ENCODE data around the gene SKP1. TPM values are rescaled to one million over a fixed set of nuclear protein-coding genes. Genes with fewer than 3 reads are reported as not detected.
"Not testable (repeated sequence)": the region's sequence is repeated elsewhere in the genome, so short reads cannot be mapped to it uniquely, and the experiment has no call there.

Gene SKP1
- total RNA-seq, 1 donor from 2014 or later: 352 TPM

- peaks cover 29% of the 10 kb centered on the region for H3K36me3 Mint-ChIP-seq
- H3K27ac Mint-ChIP-seq: no peak overlapping the region
- no peaks in the 10 kb centered on the region for H3K9me3 Mint-ChIP-seq
- no peak overlapping the region for H3K4me3 Mint-ChIP-seq
- H3K4me1 Mint-ChIP-seq: peaks cover 20% of the 10 kb centered on the region
- no peak for DNase-seq (ENCODE audit: low spot score in 2 of 2, unreplicated experiment in 2 of 2)
- TF ChIP-seq, protein P1, sequence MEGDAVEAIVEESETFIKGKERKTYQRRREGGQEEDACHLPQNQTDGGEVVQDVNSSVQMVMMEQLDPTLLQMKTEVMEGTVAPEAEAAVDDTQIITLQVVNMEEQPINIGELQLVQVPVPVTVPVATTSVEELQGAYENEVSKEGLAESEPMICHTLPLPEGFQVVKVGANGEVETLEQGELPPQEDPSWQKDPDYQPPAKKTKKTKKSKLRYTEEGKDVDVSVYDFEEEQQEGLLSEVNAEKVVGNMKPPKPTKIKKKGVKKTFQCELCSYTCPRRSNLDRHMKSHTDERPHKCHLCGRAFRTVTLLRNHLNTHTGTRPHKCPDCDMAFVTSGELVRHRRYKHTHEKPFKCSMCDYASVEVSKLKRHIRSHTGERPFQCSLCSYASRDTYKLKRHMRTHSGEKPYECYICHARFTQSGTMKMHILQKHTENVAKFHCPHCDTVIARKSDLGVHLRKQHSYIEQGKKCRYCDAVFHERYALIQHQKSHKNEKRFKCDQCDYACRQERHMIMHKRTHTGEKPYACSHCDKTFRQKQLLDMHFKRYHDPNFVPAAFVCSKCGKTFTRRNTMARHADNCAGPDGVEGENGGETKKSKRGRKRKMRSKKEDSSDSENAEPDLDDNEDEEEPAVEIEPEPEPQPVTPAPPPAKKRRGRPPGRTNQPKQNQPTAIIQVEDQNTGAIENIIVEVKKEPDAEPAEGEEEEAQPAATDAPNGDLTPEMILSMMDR (IDR thresholded peaks at IDR 0.05; ENCODE audit: unreplicated experiment): no peak
- H3K27me3 Mint-ChIP-seq (ENCODE audit: low read depth): no peaks in the 10 kb centered on the region
Observed at GRCh38 chr5:134171972-134172371, 4.8 kb downstream of the SKP1 start.

DNA sequence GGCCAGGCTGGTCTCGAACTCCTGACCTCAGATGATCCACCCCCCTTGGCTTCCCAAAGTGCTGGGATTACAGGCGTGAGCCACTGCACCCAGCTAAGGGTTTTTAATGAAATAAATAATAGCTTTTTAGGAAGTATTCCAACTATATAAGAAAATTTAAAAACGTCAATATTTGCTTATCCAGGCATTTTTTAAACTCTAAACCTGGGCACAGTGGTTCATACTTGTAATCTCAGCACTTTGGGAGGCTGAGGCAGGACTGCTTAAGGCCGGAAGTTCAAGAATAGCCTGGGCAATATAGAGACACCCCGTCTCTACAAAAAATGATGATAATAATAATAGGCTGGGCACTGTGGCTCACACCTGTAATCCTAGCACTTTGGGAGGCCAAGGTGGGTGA, 14.2 kb downstream of the SKP1 start:
- TF ChIP-seq, protein P1 (IDR thresholded peaks at IDR 0.05; ENCODE audit: unreplicated experiment): no peak
- Mint-ChIP-seq H3K36me3 (peaks cover 65% of the 10 kb centered on the region), H3K4me3 (no peak overlapping the region), H3K27ac (no peak overlapping the region), H3K9me3 (peaks cover 17% of the 10 kb centered on the region), H3K27me3 (ENCODE audit: low read depth) (no peaks in the 10 kb centered on the region), H3K4me1 (no peaks in the 10 kb centered on the region)
- no peak for DNase-seq (ENCODE audit: low spot score in 2 of 2, unreplicated experiment in 2 of 2)

DNA sequence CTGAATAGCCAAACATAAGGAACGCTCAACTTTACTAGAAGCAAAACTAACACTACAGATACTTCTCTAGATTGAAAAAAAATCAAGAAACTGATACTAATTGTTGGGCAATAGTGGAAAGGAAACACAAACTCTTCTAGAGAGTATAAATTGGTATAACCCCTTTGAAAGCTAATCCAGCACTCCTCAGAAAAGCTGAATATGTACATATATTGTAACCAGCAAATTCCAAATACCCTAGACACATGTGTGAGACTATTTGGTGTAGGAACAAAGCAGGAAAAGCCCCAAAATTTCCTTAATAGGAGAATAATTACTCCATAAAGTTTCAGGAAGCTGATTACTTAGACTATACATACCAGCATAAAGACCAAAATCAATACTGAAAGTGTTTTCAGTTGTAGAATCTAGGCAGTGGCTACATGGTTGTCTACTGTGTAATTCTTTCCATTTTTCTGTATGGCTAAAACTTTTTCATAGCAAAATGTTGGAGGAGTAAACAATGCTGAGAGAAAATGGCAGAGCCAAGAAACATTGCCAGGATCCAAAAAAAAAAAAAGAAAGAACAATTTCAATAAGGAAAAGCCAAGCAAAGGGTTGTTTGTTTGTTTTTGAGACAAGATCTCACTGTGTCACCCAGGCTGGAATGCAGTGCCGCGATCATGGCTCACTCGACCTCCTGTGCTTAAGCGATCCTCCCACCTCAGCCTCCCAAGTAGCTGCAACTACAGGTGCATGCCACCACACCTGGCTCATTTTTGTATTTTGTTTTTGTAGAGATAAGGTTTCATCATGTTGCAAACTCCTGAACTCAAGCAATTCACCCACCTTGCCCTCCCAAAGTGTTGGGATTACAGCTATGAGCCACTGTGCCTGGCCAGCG, 15.0 kb downstream of the SKP1 start:
- H3K36me3 Mint-ChIP-seq: peaks cover 64% of the 10 kb centered on the region
- H3K4me3 Mint-ChIP-seq: no peak overlapping the region
- H3K27me3 Mint-ChIP-seq (ENCODE audit: low read depth): no peaks in the 10 kb centered on the region
- no peaks in the 10 kb centered on the region for H3K4me1 Mint-ChIP-seq
- H3K27ac Mint-ChIP-seq: no peak overlapping the region
- H3K9me3 Mint-ChIP-seq: peaks cover 17% of the 10 kb centered on the region
- no peak for DNase-seq (ENCODE audit: low spot score in 2 of 2, unreplicated experiment in 2 of 2)
- TF ChIP-seq, protein P1 (IDR thresholded peaks at IDR 0.05; ENCODE audit: unreplicated experiment): no peak

- Mint-ChIP-seq H3K27me3 (ENCODE audit: low read depth) (no peaks in the 10 kb centered on the region), H3K36me3 (peaks cover 44% of the 10 kb centered on the region), H3K4me3 (no peak overlapping the region), H3K9me3 (no peaks in the 10 kb centered on the region), H3K27ac (no peak overlapping the region), H3K4me1 (peaks cover 2% of the 10 kb centered on the region)
- TF ChIP-seq, protein P1 (IDR thresholded peaks at IDR 0.05; ENCODE audit: unreplicated experiment): no peak
- no peak for DNase-seq (ENCODE audit: low spot score in 2 of 2, unreplicated experiment in 2 of 2)
Observed at GRCh38 chr5:134153657-134154056, 23.1 kb downstream of the SKP1 start.

GRCh38 chr5:134153241-134153640, 23.5 kb downstream of the SKP1 start:
- no peak for DNase-seq (ENCODE audit: low spot score in 2 of 2, unreplicated experiment in 2 of 2)
- H3K36me3 Mint-ChIP-seq: peaks cover 40% of the 10 kb centered on the region

GRCh38 chr5:134152173-134152832, 24.4 kb downstream of the SKP1 start:
- H3K27ac Mint-ChIP-seq; H3K27me3 Mint-ChIP-seq (ENCODE audit: low read depth); DNase-seq (ENCODE audit: low spot score in 2 of 2, unreplicated experiment in 2 of 2); H3K9me3 Mint-ChIP-seq; H3K4me3 Mint-ChIP-seq; H3K4me1 Mint-ChIP-seq: not testable (repeated sequence)
- H3K36me3 Mint-ChIP-seq: peaks cover 31% of the 10 kb centered on the region

More at GRCh38 chr5:134153241-134153640, 23.5 kb downstream of the SKP1 start:
- Mint-ChIP-seq H3K27me3 (ENCODE audit: low read depth) (no peaks in the 10 kb centered on the region), H3K4me1 (peaks cover 2% of the 10 kb centered on the region), H3K27ac (no peak overlapping the region), H3K9me3 (no peaks in the 10 kb centered on the region), H3K4me3 (no peak overlapping the region)
- TF ChIP-seq, protein P1 (IDR thresholded peaks at IDR 0.05; ENCODE audit: unreplicated experiment): no peak

Data from mesothelial cell of epicardium (in vitro differentiated cells).